ENCODE measurements around the gene SLC25A12. TPM values are rescaled to one million over a fixed set of nuclear protein-coding genes. Genes with fewer than 3 reads are reported as not detected.
A peak's percentile ranks its signal among the peaks of the same experiment; 100 is the strongest.

Gene SLC25A12
- total and polyA plus RNA-seq, 2 experiments from 2014 or later = 15.1 to 17.6 TPM

DNA sequence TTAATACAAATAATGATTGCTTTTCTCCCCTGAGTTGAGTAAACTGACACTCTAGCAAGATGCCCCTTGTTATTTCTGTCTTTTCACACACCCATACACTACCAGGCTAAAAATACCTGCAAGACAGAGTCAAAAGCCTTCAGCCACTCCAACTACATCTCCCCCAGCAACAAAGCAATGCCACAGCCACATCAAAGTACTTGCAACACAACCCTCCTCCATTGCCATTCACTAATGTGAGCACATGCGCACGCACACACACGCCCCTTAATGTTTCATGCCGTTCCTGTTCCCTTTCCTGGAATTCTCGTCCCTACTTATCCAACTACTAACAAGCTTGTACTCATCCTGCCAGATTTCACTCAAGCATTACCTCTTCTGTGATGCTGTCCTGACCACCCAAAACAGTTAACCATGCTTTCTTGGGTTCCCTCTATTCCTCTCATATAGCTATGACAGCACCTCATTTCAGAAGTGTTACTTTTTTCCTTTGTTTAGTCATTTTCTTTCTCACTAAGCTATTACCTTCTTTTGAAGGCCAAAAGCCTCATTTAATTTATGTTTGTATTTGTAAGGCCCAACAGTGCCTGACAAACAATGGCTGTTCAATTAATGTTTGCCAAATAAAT, 29.6 kb downstream of the SLC25A12 start:
- no peaks in the 10 kb centered on the region; the same call in 1 of the 2 replicates for H3K36me3 ChIP-seq (ENCODE audit: low read depth)
- WGBS, 2 experiments (ENCODE audit: low coverage in 1 of 2, low lambda C conversion rate in 2 of 2, missing lambda C conversion rate in 2 of 2) = 94% methylated on average over 5 of the region's 5 CpGs
- H3K9ac ChIP-seq = no peak overlapping the region
- in situ Hi-C loops (cut with MboI) = no loop called here
- H2AFZ ChIP-seq = no peak overlapping the region
- no peaks in the 10 kb centered on the region for H3K27me3 ChIP-seq (replicated peaks; ENCODE audit: insufficient read depth)
- no peaks in the 10 kb centered on the region for H3F3A ChIP-seq (ENCODE audit: insufficient read depth)
- H3K9me2 ChIP-seq (ENCODE audit: insufficient read depth) = no peaks in the 10 kb centered on the region
- no peak overlapping the region for H3K27ac ChIP-seq
- no peaks in the 10 kb centered on the region for H3K9me3 ChIP-seq (ENCODE audit: low read depth)
- no peaks in the 10 kb centered on the region for H3K4me1 ChIP-seq (ENCODE audit: insufficient read depth)
- peaks cover 9% of the 10 kb centered on the region; the same call in 1 of the 2 replicates for H3K79me2 ChIP-seq (ENCODE audit: insufficient read depth)
- H3K4me2 ChIP-seq (ENCODE audit: unreplicated experiment) = no peak overlapping the region
- no peak for DNase-seq
- H3K4me3 ChIP-seq = no peak overlapping the region
- no peaks in the 10 kb centered on the region for H4K20me1 ChIP-seq (ENCODE audit: insufficient read depth)
- TF ChIP-seq EZH2 (IDR thresholded peaks at IDR 0.05; ENCODE audit: insufficient read depth, poor library complexity, severe bottlenecking) (no peak), EZH2phosphoT487 (IDR thresholded peaks at IDR 0.05; ENCODE audit: insufficient read depth, low read depth) (no peak)

DNA sequence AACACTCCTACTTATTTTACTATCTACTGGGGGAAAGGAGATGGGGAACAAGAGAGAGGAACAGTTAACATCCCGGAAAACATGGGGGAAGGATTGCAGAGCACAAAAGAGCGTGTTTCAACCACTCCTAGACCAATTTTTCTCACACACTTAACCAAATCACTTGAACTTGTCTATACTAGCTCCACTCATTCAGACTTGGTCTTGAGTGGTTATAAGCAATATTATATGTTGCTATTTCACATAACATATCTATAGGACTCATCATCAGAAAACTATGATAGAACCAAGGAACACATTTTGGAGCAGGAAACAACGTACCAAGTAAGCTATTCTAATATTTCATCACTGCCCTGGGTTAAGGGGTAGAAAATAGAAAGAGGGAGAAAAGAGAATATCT, 31.5 kb downstream of the SLC25A12 start:
- no peak for DNase-seq
- no peak overlapping the region for H3K4me2 ChIP-seq (ENCODE audit: unreplicated experiment)
- no peaks in the 10 kb centered on the region for H3K9me3 ChIP-seq (ENCODE audit: low read depth)
- no peaks in the 10 kb centered on the region for H4K20me1 ChIP-seq (ENCODE audit: insufficient read depth)
- no peak overlapping the region for H3K4me3 ChIP-seq
- peaks cover 7% of the 10 kb centered on the region; the same call in 1 of the 2 replicates for H3K4me1 ChIP-seq (ENCODE audit: insufficient read depth)
- no peaks in the 10 kb centered on the region for H3K9me2 ChIP-seq (ENCODE audit: insufficient read depth)
- H3F3A ChIP-seq (ENCODE audit: insufficient read depth) = 0 out of 2 replicates have a peak, but pooled peaks cover 5% of the 10 kb centered on the region
- 97 to 98% methylated on average over 3 of the region's 3 CpGs for WGBS, 2 experiments (ENCODE audit: low coverage in 1 of 2, low lambda C conversion rate in 2 of 2, missing lambda C conversion rate in 2 of 2)
- H3K79me2 ChIP-seq (ENCODE audit: insufficient read depth) = peaks cover 9% of the 10 kb centered on the region; the same call in 1 of the 2 replicates
- no peak for TF ChIP-seq EZH2 (IDR thresholded peaks at IDR 0.05; ENCODE audit: insufficient read depth, poor library complexity, severe bottlenecking)
- no peak for TF ChIP-seq EZH2phosphoT487 (IDR thresholded peaks at IDR 0.05; ENCODE audit: insufficient read depth, low read depth)
- H2AFZ ChIP-seq = no peak overlapping the region
- in situ Hi-C loops (cut with MboI) = no loop called here
- H3K27ac ChIP-seq = no peak overlapping the region
- H3K9ac ChIP-seq = no peak overlapping the region
- H3K27me3 ChIP-seq (replicated peaks; ENCODE audit: insufficient read depth) = no peaks in the 10 kb centered on the region
- no peaks in the 10 kb centered on the region for H3K36me3 ChIP-seq (ENCODE audit: low read depth)

DNA sequence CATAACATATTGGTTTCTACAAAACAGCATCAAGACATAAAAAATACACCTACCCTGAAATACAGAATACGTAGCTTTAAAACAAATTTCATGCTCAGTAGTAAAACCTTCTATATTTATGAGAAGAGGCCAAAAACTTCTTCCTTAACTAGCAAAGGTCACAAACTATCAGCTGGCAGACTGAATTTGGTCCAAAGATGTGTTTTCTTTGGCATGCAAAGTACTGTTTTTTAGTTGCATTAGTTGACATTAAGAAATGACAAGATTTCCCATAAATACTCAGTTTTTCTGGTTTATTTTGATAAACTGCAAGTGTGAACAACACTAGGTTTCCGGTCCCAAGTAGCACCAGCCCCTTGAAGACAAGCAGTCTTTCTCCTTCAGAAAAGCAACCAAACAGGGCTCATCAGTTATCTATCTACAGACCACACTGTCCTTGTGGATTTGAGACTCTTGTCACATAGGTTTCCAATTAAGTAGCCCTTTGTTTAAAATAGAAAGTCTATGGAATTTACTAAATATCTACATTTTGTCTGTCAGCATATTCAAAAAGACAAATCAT, 35.6 kb downstream of the SLC25A12 start:
- Histone ChIP-seq H3K79me2 (ENCODE audit: insufficient read depth) (peaks cover 8% of the 10 kb centered on the region; the same call in 1 of the 2 replicates), H2AFZ (no peak overlapping the region), H3K36me3 (ENCODE audit: low read depth) (no peaks in the 10 kb centered on the region), H3K4me3 (no peak overlapping the region), H3K27ac (no peak overlapping the region), H4K20me1 (ENCODE audit: insufficient read depth) (no peaks in the 10 kb centered on the region), H3K4me2 (ENCODE audit: unreplicated experiment) (no peak overlapping the region), H3K9ac (no peak overlapping the region), H3K9me3 (ENCODE audit: low read depth) (no peaks in the 10 kb centered on the region), H3K4me1 (ENCODE audit: insufficient read depth) (peaks cover 22% of the 10 kb centered on the region), H3K9me2 (ENCODE audit: insufficient read depth) (no peaks in the 10 kb centered on the region), H3F3A (ENCODE audit: insufficient read depth) (peaks cover 20% of the 10 kb centered on the region; the same call in 1 of the 2 replicates), H3K27me3 (replicated peaks; ENCODE audit: insufficient read depth) (no peaks in the 10 kb centered on the region)
- DNase-seq = no peak
- no peak for TF ChIP-seq EZH2phosphoT487 (IDR thresholded peaks at IDR 0.05; ENCODE audit: insufficient read depth, low read depth)
- no peak for TF ChIP-seq EZH2 (IDR thresholded peaks at IDR 0.05; ENCODE audit: insufficient read depth, poor library complexity, severe bottlenecking)
- in situ Hi-C loops (cut with MboI) = no loop called here
- WGBS, 2 experiments (ENCODE audit: low coverage in 1 of 2, low lambda C conversion rate in 2 of 2, missing lambda C conversion rate in 2 of 2) = 57 to 62% methylated on average over 2 of the region's 2 CpGs

DNA sequence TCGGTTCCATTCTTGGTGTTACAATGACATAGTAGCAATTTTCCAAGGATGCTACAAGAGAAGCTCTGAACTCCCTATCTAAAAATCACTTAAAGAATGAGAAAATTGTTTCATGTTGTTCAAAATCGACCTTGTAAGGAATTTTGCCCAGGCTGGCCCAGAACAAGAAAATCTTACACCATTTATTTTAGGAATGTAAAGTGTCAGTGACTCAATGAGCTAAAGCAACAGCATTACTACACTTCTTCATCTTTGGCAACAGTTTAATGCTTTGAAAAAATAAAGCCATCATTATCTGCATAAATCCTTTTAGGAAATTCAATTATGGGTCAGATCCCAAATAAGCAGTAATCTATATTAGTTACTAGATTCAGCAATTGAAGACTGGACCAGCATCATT, 38.6 kb downstream of the SLC25A12 start:
- H3F3A ChIP-seq (ENCODE audit: insufficient read depth) = peaks cover 20% of the 10 kb centered on the region; the same call in 1 of the 2 replicates
- no peak for TF ChIP-seq EZH2 (IDR thresholded peaks at IDR 0.05; ENCODE audit: insufficient read depth, poor library complexity, severe bottlenecking)
- TF ChIP-seq EZH2phosphoT487 (IDR thresholded peaks at IDR 0.05; ENCODE audit: insufficient read depth, low read depth) = no peak
- in situ Hi-C loops (cut with MboI) = no loop called here
- H3K9me2 ChIP-seq (ENCODE audit: insufficient read depth) = no peaks in the 10 kb centered on the region
- H4K20me1 ChIP-seq (ENCODE audit: insufficient read depth) = no peaks in the 10 kb centered on the region
- H2AFZ ChIP-seq = no peak overlapping the region
- no peaks in the 10 kb centered on the region for H3K27me3 ChIP-seq (replicated peaks; ENCODE audit: insufficient read depth)
- H3K9ac ChIP-seq = no peak overlapping the region
- peak; percentile 70 for DNase-seq
- no peak overlapping the region for H3K4me3 ChIP-seq
- H3K36me3 ChIP-seq (ENCODE audit: low read depth) = no peaks in the 10 kb centered on the region; the same call in 1 of the 2 replicates
- H3K9me3 ChIP-seq (ENCODE audit: low read depth) = no peaks in the 10 kb centered on the region
- H3K4me1 ChIP-seq (ENCODE audit: insufficient read depth) = peaks cover 22% of the 10 kb centered on the region
- H3K4me2 ChIP-seq (ENCODE audit: unreplicated experiment) = peak overlapping the region; percentile 55
- no peaks in the 10 kb centered on the region for H3K79me2 ChIP-seq (ENCODE audit: insufficient read depth)
- 47 to 50% methylated on average over 2 of the region's 2 CpGs for WGBS, 2 experiments (ENCODE audit: low coverage in 1 of 2, low lambda C conversion rate in 2 of 2, missing lambda C conversion rate in 2 of 2)
- peak overlapping the region; percentile 27 for H3K27ac ChIP-seq
